Liver (tissue), 9 donors: ENCODE results near the gene PLCG2. TPM values are rescaled to one million over a fixed set of nuclear protein-coding genes. Genes with fewer than 3 reads are reported as not detected.

ENCODE experiments used
- DNase-seq: peaks from one replicate; pipeline ENCODE4 v3.0.0-alpha.2; 2017; ENCODE audit warnings: low spot score
- H3K27ac ChIP-seq, 2 donors: one replicate each; pipeline ENCODE4 v1.7.0; 2013; ENCODE audit warnings: inconsistent platforms in 2 of 2, low read length in 2 of 2, control low read depth in 1 of 2, low read depth in 1 of 2, mild to moderate bottlenecking in 1 of 2
- H3K27me3 ChIP-seq, 4 donors: one replicate each; pipeline versions ENCODE4 v1.6.1 to v1.7.0; 2013; ENCODE audit warnings: low read length in 3 of 4, inconsistent platforms in 1 of 4, mild to moderate bottlenecking in 1 of 4, moderate library complexity in 1 of 4; ENCODE audit not compliant: control insufficient read depth in 4 of 4, insufficient read depth in 4 of 4
- H3K36me3 ChIP-seq, 4 donors: one replicate each; pipeline versions ENCODE4 v1.6.1 to v1.7.0; 2013; ENCODE audit warnings: low read length in 3 of 4, mild to moderate bottlenecking in 3 of 4, low read depth in 1 of 4, moderate library complexity in 1 of 4; ENCODE audit not compliant: control insufficient read depth in 4 of 4, insufficient read depth in 3 of 4
- H3K4me1 ChIP-seq, 4 donors: one replicate each; pipeline versions ENCODE4 v1.6.1 to v1.7.0; 2013; ENCODE audit warnings: low read length in 3 of 4, mild to moderate bottlenecking in 3 of 4, moderate library complexity in 1 of 4; ENCODE audit not compliant: control insufficient read depth in 4 of 4, insufficient read depth in 4 of 4
- H3K4me3 ChIP-seq, 3 donors: one replicate each; pipeline versions ENCODE4 v1.6.1 to v1.7.0; 2013; ENCODE audit warnings: low read length in 3 of 3, control low read depth in 1 of 3, low read depth in 1 of 3, mild to moderate bottlenecking in 1 of 3
- H3K9ac ChIP-seq, 2 donors: one replicate each; pipeline ENCODE4 v1.7.0; 2013; ENCODE audit warnings: low read length in 2 of 2, mild to moderate bottlenecking in 2 of 2, moderate library complexity in 2 of 2, control low read depth in 1 of 2, low read depth in 1 of 2
- H3K9me3 ChIP-seq, 4 donors: one replicate each; pipeline versions ENCODE4 v1.6.1 to v1.7.0; 2013; ENCODE audit warnings: low read length in 3 of 4; ENCODE audit not compliant: control insufficient read depth in 4 of 4
- ATF3 ChIP-seq: IDR thresholded peaks from 2 replicates; pipeline ENCODE4 v1.6.1; 2016; ENCODE audit warnings: antibody characterized with exemption
- CTCF ChIP-seq: fragments of 150-350 bp; IDR thresholded peaks from 2 replicates; pipeline ENCODE4 v1.5.1; 2017; ENCODE audit warnings: improper control_type of control experiment, low read depth, low read length; ENCODE audit not compliant: missing input control
- EGR1 ChIP-seq, 2 donors: IDR thresholded peaks; 2 replicates each; pipeline ENCODE4 v1.6.1; 2016 to 2018; ENCODE audit warnings: antibody characterized with exemption in 2 of 2, low read depth in 2 of 2
- FOXA1 ChIP-seq: IDR thresholded peaks from 2 replicates; pipeline ENCODE4 v1.6.1; 2016; ENCODE audit warnings: antibody characterized with exemption
- FOXA2 ChIP-seq: IDR thresholded peaks from 2 replicates; pipeline ENCODE4 v1.6.1; 2016; ENCODE audit warnings: antibody characterized with exemption
- GABPA ChIP-seq, 2 donors: IDR thresholded peaks in 1 of 2; conservative IDR thresholded peaks in 1 of 2; 2 replicates each; pipeline ENCODE4 v1.6.1; 2016; ENCODE audit warnings: antibody characterized with exemption in 2 of 2, mild to moderate bottlenecking in 1 of 2, moderate library complexity in 1 of 2
- HNF4A ChIP-seq, 2 donors: conservative IDR thresholded peaks; 2 replicates each; pipeline ENCODE4 v1.6.1; 2016; ENCODE audit warnings: antibody characterized with exemption in 2 of 2, mild to moderate bottlenecking in 2 of 2
- HNF4G ChIP-seq: IDR thresholded peaks from 2 replicates; pipeline ENCODE4 v1.6.1; 2016; ENCODE audit warnings: antibody characterized with exemption
- JUND ChIP-seq, 2 donors: IDR thresholded peaks; 2 replicates each; pipeline ENCODE4 v1.6.1; 2016; ENCODE audit warnings: antibody characterized with exemption in 2 of 2
- NR2F2 ChIP-seq: IDR thresholded peaks from 2 replicates; pipeline ENCODE4 v1.6.1; 2016; ENCODE audit warnings: antibody characterized with exemption
- RAD21 ChIP-seq, 2 donors: IDR thresholded peaks; 2 replicates each; pipeline ENCODE4 v1.6.1; 2016; ENCODE audit warnings: antibody characterized with exemption in 2 of 2, mild to moderate bottlenecking in 2 of 2
- RXRA ChIP-seq, 2 donors: IDR thresholded peaks; 2 replicates each; pipeline ENCODE4 v1.6.1; 2017 to 2018; ENCODE audit warnings: antibody characterized with exemption in 2 of 2, mild to moderate bottlenecking in 1 of 2
- SP1 ChIP-seq: IDR thresholded peaks from 2 replicates; pipeline ENCODE4 v1.6.1; 2018; ENCODE audit warnings: antibody characterized with exemption, mild to moderate bottlenecking
- TAF1 ChIP-seq: conservative IDR thresholded peaks from 2 replicates; pipeline ENCODE4 v1.6.1; 2016; ENCODE audit warnings: antibody characterized with exemption, mild to moderate bottlenecking
- YY1 ChIP-seq: IDR thresholded peaks from 2 replicates; pipeline ENCODE4 v1.6.1; 2016; ENCODE audit warnings: antibody characterized with exemption, mild to moderate bottlenecking
- ZBTB33 ChIP-seq: IDR thresholded peaks from 2 replicates; pipeline ENCODE4 v1.6.1; 2016; ENCODE audit warnings: antibody characterized with exemption
- WGBS: extraction: QIAGEN DNeasy Blood & Tissue Kit; methylation state at CpG from one replicate; pipeline ENCODE4 v1.1.7; 2013; 5-methylcytosine and 5-hydroxymethylcytosine counted together
- polyA plus RNA-seq, 2 donors: library from polyadenylated mRNA; stranded (reverse) in 1 of 2; unstranded in 1 of 2; fragments of 200-250 nt in 1 of 2; fragments of >200 nt in 1 of 2; fragmentation: Nextera tagmentation in 1 of 2; extraction: Ambion mirVana in 1 of 2; gene quantifications; one replicate each; pipeline versions ENCODE4 v1.2.1 to v1.2.3, GENCODE V29; 2013 to 2015
- total RNA-seq, 2 donors: library from RNA; depleted of rRNA; stranded (reverse); fragments of >200 nt; gene quantifications; one replicate each; pipeline ENCODE4 v1.2.3, GENCODE V29; 2014
- TF ChIP-seq, protein P1 (sequence below): IDR thresholded peaks from 2 replicates; pipeline ENCODE4 v1.6.1; 2016; ENCODE audit warnings: antibody characterized with exemption, mild to moderate bottlenecking
- TF ChIP-seq, protein P2 (sequence below): IDR thresholded peaks from 2 replicates; pipeline ENCODE4 v1.6.1; 2016; ENCODE audit warnings: antibody characterized with exemption
- donor health status: healthy.
- donor health status: healthy.
- donor health status: healthy.
- donor health status: healthy.
- donor health status: healthy.

The PLCG2 gene
- total and polyA plus RNA-seq, 4 donors = 7.1 to 21.6 (median 15.8) TPM

DNA sequence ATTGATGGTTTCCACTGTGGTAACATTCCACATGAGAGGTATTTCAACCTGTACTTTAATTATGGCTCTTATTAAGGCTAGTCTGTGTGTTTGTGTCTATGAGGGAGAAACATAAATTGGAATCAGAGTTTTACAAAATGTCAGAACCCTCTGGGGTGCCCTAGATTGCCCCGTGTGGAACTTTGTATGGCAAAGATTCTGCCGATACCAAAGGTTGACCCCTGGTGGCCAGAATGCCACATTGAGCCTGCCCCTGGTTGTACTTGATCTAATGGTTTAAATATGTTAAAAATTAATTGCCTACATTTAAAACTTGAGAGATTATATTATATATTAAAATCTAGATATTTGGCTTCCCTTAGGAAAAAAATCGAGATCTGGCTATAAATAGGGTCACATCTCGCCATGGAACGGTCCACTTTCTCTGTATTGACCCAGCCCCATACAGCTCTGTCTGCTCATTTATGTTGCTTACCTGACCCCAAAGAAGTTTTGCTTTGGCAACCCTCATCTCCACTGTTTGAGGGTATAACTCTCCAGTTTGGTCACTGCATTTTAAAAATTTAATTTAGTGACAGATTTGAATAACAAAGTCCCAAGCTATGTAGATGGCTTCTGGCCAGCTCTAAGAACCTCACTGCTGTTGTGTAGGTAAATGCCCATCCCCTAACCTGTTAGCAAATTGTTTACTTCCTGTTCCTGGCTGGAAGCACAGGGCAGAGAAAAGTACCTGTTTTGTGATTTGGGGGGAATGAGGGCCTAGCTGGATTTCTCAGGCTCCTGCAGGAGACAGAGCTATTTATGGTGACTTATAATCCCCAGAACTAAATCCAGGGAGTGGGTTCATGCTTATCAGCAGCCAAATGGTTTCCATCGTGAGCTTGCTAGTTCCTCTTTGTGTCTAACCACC lies 95.0 kb downstream of the PLCG2 start (continued):
- TF ChIP-seq ZBTB33 = no peak
- no peak for TF ChIP-seq FOXA1
- TF ChIP-seq, protein P1, sequence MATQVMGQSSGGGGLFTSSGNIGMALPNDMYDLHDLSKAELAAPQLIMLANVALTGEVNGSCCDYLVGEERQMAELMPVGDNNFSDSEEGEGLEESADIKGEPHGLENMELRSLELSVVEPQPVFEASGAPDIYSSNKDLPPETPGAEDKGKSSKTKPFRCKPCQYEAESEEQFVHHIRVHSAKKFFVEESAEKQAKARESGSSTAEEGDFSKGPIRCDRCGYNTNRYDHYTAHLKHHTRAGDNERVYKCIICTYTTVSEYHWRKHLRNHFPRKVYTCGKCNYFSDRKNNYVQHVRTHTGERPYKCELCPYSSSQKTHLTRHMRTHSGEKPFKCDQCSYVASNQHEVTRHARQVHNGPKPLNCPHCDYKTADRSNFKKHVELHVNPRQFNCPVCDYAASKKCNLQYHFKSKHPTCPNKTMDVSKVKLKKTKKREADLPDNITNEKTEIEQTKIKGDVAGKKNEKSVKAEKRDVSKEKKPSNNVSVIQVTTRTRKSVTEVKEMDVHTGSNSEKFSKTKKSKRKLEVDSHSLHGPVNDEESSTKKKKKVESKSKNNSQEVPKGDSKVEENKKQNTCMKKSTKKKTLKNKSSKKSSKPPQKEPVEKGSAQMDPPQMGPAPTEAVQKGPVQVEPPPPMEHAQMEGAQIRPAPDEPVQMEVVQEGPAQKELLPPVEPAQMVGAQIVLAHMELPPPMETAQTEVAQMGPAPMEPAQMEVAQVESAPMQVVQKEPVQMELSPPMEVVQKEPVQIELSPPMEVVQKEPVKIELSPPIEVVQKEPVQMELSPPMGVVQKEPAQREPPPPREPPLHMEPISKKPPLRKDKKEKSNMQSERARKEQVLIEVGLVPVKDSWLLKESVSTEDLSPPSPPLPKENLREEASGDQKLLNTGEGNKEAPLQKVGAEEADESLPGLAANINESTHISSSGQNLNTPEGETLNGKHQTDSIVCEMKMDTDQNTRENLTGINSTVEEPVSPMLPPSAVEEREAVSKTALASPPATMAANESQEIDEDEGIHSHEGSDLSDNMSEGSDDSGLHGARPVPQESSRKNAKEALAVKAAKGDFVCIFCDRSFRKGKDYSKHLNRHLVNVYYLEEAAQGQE = no peak
- TF ChIP-seq GABPA (IDR thresholded peaks at IDR 0.05 in 1 of 2, conservative IDR thresholded peaks at IDR 0.05 in 1 of 2) = no peak
- peak in 1 of 2 donors; percentile 32 for TF ChIP-seq HNF4A (conservative IDR thresholded peaks at IDR 0.05)

- WGBS = 86% methylated on average over 5 of the region's 5 CpGs
- TF ChIP-seq ATF3 (no peak), RXRA (IDR thresholded peaks at IDR 0.05) (no peak), FOXA1 (no peak), CTCF (no peak), GABPA (IDR thresholded peaks at IDR 0.05 in 1 of 2, conservative IDR thresholded peaks at IDR 0.05 in 1 of 2) (no peak), TAF1 (no peak), RAD21 (IDR thresholded peaks at IDR 0.05) (no peak), JUND (IDR thresholded peaks at IDR 0.05) (no peak), SP1 (no peak), HNF4G (no peak), EGR1 (IDR thresholded peaks at IDR 0.05; ENCODE audit: low read depth in 2 of 2) (no peak), YY1 (no peak), NR2F2 (no peak), HNF4A (conservative IDR thresholded peaks at IDR 0.05) (no peak), ZBTB33 (no peak), FOXA2 (no peak)
- TF ChIP-seq, protein P2, sequence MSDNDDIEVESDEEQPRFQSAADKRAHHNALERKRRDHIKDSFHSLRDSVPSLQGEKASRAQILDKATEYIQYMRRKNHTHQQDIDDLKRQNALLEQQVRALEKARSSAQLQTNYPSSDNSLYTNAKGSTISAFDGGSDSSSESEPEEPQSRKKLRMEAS = no peak
- TF ChIP-seq, protein P1 = no peak
- no peak for DNase-seq
- Histone ChIP-seq H3K4me3 (no peak overlapping the region), H3K36me3 (no peaks in the 10 kb centered on the region), H3K27me3 (no peaks in the 10 kb centered on the region), H3K4me1 (peaks cover 0 to 7% (median 3%) of the 10 kb centered on the region in 4 donors), H3K27ac (no peak overlapping the region), H3K9ac (no peak overlapping the region), H3K9me3 (no peaks in the 10 kb centered on the region)
These were observed 96.4 kb downstream of the PLCG2 start for GRCh38 chr16:81875461-81875860.
